ENCODE results near the gene OCIAD2. TPM values are rescaled to one million over a fixed set of nuclear protein-coding genes. Genes with fewer than 3 reads are reported as not detected.

Gene OCIAD2
- total and polyA plus RNA-seq, 4 donors, result 8.5 to 159 (median 26.5) TPM

- no peaks in the 10 kb centered on the region for H3K36me3 ChIP-seq (ENCODE audit: control insufficient read depth in 4 of 4, insufficient read depth in 3 of 4, low read depth in 1 of 4, low read length in 3 of 4)
- WGBS, result 82% methylated on average over 8 of the region's 8 CpGs
- no peaks in the 10 kb centered on the region for H3K9me3 ChIP-seq (ENCODE audit: control insufficient read depth in 4 of 4, low read length in 3 of 4)
- no peak overlapping the region for H3K9ac ChIP-seq (ENCODE audit: low read depth in 1 of 2, low read length in 2 of 2)
- no peaks in the 10 kb centered on the region for H3K4me1 ChIP-seq (ENCODE audit: control insufficient read depth in 4 of 4, insufficient read depth in 4 of 4, low read length in 3 of 4)
- H3K27ac ChIP-seq (ENCODE audit: low read depth in 1 of 2, low read length in 2 of 2), result no peak overlapping the region
- H3K27me3 ChIP-seq (ENCODE audit: control insufficient read depth in 4 of 4, insufficient read depth in 4 of 4, low read length in 3 of 4), result no peaks in the 10 kb centered on the region
- no peak for DNase-seq (ENCODE audit: low spot score)
- H3K4me3 ChIP-seq (ENCODE audit: low read depth in 1 of 3, low read length in 3 of 3), result no peak overlapping the region
- TF ChIP-seq, protein P1, sequence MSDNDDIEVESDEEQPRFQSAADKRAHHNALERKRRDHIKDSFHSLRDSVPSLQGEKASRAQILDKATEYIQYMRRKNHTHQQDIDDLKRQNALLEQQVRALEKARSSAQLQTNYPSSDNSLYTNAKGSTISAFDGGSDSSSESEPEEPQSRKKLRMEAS (IDR thresholded peaks at IDR 0.05), result no peak
- TF ChIP-seq EGR1 (IDR thresholded peaks at IDR 0.05; ENCODE audit: low read depth in 2 of 2), result no peak
- TF ChIP-seq HNF4A (conservative IDR thresholded peaks at IDR 0.05), result no peak
- TF ChIP-seq GABPA (IDR thresholded peaks at IDR 0.05 in 1 of 2, conservative IDR thresholded peaks at IDR 0.05 in 1 of 2), result no peak
- no peak for TF ChIP-seq TAF1 (conservative IDR thresholded peaks at IDR 0.05)
- TF ChIP-seq CTCF (IDR thresholded peaks at IDR 0.05; ENCODE audit: low read depth, low read length, missing input control), result no peak
- no peak for TF ChIP-seq RAD21 (IDR thresholded peaks at IDR 0.05)
- TF ChIP-seq, protein P2, sequence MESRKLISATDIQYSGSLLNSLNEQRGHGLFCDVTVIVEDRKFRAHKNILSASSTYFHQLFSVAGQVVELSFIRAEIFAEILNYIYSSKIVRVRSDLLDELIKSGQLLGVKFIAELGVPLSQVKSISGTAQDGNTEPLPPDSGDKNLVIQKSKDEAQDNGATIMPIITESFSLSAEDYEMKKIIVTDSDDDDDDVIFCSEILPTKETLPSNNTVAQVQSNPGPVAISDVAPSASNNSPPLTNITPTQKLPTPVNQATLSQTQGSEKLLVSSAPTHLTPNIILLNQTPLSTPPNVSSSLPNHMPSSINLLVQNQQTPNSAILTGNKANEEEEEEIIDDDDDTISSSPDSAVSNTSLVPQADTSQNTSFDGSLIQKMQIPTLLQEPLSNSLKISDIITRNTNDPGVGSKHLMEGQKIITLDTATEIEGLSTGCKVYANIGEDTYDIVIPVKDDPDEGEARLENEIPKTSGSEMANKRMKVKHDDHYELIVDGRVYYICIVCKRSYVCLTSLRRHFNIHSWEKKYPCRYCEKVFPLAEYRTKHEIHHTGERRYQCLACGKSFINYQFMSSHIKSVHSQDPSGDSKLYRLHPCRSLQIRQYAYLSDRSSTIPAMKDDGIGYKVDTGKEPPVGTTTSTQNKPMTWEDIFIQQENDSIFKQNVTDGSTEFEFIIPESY (IDR thresholded peaks at IDR 0.05), result no peak
- TF ChIP-seq ATF3 (IDR thresholded peaks at IDR 0.05), result no peak
- TF ChIP-seq SP1 (IDR thresholded peaks at IDR 0.05), result no peak
- TF ChIP-seq YY1 (IDR thresholded peaks at IDR 0.05), result no peak
- TF ChIP-seq, protein P3, sequence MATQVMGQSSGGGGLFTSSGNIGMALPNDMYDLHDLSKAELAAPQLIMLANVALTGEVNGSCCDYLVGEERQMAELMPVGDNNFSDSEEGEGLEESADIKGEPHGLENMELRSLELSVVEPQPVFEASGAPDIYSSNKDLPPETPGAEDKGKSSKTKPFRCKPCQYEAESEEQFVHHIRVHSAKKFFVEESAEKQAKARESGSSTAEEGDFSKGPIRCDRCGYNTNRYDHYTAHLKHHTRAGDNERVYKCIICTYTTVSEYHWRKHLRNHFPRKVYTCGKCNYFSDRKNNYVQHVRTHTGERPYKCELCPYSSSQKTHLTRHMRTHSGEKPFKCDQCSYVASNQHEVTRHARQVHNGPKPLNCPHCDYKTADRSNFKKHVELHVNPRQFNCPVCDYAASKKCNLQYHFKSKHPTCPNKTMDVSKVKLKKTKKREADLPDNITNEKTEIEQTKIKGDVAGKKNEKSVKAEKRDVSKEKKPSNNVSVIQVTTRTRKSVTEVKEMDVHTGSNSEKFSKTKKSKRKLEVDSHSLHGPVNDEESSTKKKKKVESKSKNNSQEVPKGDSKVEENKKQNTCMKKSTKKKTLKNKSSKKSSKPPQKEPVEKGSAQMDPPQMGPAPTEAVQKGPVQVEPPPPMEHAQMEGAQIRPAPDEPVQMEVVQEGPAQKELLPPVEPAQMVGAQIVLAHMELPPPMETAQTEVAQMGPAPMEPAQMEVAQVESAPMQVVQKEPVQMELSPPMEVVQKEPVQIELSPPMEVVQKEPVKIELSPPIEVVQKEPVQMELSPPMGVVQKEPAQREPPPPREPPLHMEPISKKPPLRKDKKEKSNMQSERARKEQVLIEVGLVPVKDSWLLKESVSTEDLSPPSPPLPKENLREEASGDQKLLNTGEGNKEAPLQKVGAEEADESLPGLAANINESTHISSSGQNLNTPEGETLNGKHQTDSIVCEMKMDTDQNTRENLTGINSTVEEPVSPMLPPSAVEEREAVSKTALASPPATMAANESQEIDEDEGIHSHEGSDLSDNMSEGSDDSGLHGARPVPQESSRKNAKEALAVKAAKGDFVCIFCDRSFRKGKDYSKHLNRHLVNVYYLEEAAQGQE (IDR thresholded peaks at IDR 0.05), result no peak
- no peak for TF ChIP-seq NR2F2 (IDR thresholded peaks at IDR 0.05)
- no peak for TF ChIP-seq JUND (IDR thresholded peaks at IDR 0.05)
- TF ChIP-seq HNF4G (IDR thresholded peaks at IDR 0.05), result no peak
- TF ChIP-seq FOXA2 (IDR thresholded peaks at IDR 0.05), result no peak
- TF ChIP-seq FOXA1 (IDR thresholded peaks at IDR 0.05), result no peak
- no peak for TF ChIP-seq RXRA (IDR thresholded peaks at IDR 0.05)
Observed at GRCh38 chr4:48944252-48944651, 37.7 kb upstream of the OCIAD2 start.
